GM12892 (cell line): ENCODE measurements around the gene TAB2.

Source experiments
- POLR2A ChIP-seq: IDR thresholded peaks from 2 replicates; pipeline ENCODE4 v1.6.1; 2011; ENCODE audit warnings: low read depth, low read length, control low read depth
- POLR2AphosphoS5 ChIP-seq: IDR thresholded peaks from 2 replicates; pipeline ENCODE4 v1.6.1; 2011; ENCODE audit warnings: low read depth, low read length, control low read depth
- TAF1 ChIP-seq: IDR thresholded peaks from 2 replicates; pipeline ENCODE4 v1.6.1; 2011; ENCODE audit warnings: low read depth, mild to moderate bottlenecking, control low read depth, low read length, borderline replicate concordance

DNA sequence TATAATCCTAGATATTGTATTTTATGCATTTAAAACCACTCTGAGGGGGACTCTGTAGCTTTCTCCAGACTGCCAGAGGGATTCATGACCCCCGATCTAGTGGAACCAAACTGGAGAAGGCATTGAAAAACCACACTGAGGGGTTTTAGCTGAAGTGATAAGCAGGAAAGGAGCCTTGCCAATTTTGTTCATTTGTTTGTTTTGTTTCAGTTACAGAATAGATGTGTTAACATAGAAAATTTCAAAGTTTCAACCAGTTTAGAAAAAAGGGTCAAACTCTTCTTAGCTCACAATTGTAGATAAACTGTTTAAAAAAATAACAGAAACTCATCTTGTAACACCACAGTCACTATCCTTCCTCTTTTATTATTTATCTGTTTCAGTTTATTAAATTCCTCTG lies 19.8 kb downstream of the TAB2 start:
- TF ChIP-seq POLR2A (no peak), TAF1 (no peak), POLR2AphosphoS5 (no peak)
